Tibial nerve (tissue), 3 donors: ENCODE results near the gene DAB1.

ENCODE experiments used
- CTCF ChIP-seq, 5 experiments: fragments of 200-600 bp in 3 of 5; fragments of 450-650 bp in 2 of 5; sonication (generic) in 3 of 5; IDR thresholded peaks; one replicate each; pipeline ENCODE4 v1.5.1; 2016 to 2019; ENCODE audit warnings: antibody characterized with exemption in 5 of 5, mild to moderate bottlenecking in 3 of 5, moderate library complexity in 2 of 5
- POLR2A ChIP-seq, 2 donors: fragments of 450-650 bp; IDR thresholded peaks; one replicate each; pipeline ENCODE4 v1.6.1; 2017; ENCODE audit warnings: antibody characterized with exemption in 2 of 2, mild to moderate bottlenecking in 2 of 2, moderate library complexity in 2 of 2

- no peak for TF ChIP-seq CTCF (IDR thresholded peaks at IDR 0.05)
- no peak for TF ChIP-seq POLR2A (IDR thresholded peaks at IDR 0.05)
Observed at GRCh38 chr1:57146100-57146499, 277.8 kb downstream of the DAB1 start.
